Measurements from ENCODE around the gene FGD4.

DNA sequence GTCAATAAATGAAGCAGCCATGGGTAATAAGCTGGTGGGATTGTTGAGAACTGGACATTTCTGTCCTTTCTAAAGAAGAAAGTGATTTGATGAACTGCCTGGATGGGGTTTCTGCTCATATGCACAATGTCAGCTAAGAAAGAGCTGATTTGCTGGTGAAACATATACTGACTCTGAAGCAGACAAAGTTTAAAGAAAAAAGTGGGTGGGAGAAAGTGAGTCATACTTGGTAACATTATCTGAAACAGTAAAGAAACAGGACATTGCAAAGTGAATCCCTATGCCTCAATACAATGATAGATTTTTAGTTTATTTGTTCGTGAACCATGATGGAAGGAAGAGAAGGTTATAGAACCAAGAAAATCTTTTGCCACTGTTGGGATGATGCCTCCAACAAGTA, 184.2 kb downstream of the FGD4 start:
- no peak for TF ChIP-seq EZH2phosphoT487 (IDR thresholded peaks at IDR 0.05; ENCODE audit: insufficient read depth, low read depth)
- no peak for TF ChIP-seq EZH2 (IDR thresholded peaks at IDR 0.05; ENCODE audit: insufficient read depth, poor library complexity, severe bottlenecking)

Data from GM23248 (cell line).